ENCODE measurements around the gene SGSH.

- no peak for TF ChIP-seq CTCF (IDR thresholded peaks at IDR 0.05; ENCODE audit: poor library complexity)
- no peak for TF ChIP-seq EZH2 (IDR thresholded peaks at IDR 0.05; ENCODE audit: borderline replicate concordance)
- no peak for TF ChIP-seq EZH2phosphoT487 (IDR thresholded peaks at IDR 0.05; ENCODE audit: low read depth, severe bottlenecking, unreplicated experiment)
Observed at GRCh38 chr17:80232438-80232837, 12.3 kb upstream of the SGSH start.

Data from hepatocyte (in vitro differentiated cells).